K562 (cell line): ENCODE data around the gene SLC11A1. TPM values are rescaled to one million over a fixed set of nuclear protein-coding genes. Genes with fewer than 3 reads are reported as not detected.

ENCODE experiments used
- BRD9 ChIP-seq: fragments of 450-650 bp; IDR thresholded peaks from 2 replicates; pipeline ENCODE4 v1.6.1; 2018; ENCODE audit warnings: low read depth; ENCODE audit not compliant: partially characterized antibody
- CBFA2T2 ChIP-seq: fragments of 450-650 bp; conservative IDR thresholded peaks from 2 replicates; pipeline ENCODE4 v1.6.1; 2017; ENCODE audit warnings: mild to moderate bottlenecking
- CBX1 ChIP-seq: sonication (generic); IDR thresholded peaks from 2 replicates; pipeline ENCODE4 v1.6.1; 2016; ENCODE audit warnings: antibody characterized with exemption, low read depth, mild to moderate bottlenecking
- CCAR2 ChIP-seq: fragments of 200-400 bp; formaldehyde crosslinking; IDR thresholded peaks from 2 replicates; pipeline ENCODE4 v1.6.1; 2017; ENCODE audit warnings: mild to moderate bottlenecking, low read depth, low read length
- CEBPB ChIP-seq: fragments of 450-650 bp; IDR thresholded peaks from 2 replicates; pipeline ENCODE4 v1.6.1; 2016; ENCODE audit warnings: missing genetic modification characterization, missing compliant biosample characterization
- E2F1 ChIP-seq: sonication (generic); formaldehyde crosslinking; IDR thresholded peaks from 2 replicates; pipeline ENCODE4 v1.8.1; 2023; ENCODE audit warnings: mild to moderate bottlenecking, missing genetic modification reagents, moderate library complexity
- GATA2 ChIP-seq: sonication (generic); formaldehyde crosslinking; IDR thresholded peaks from 2 replicates; pipeline ENCODE4 v1.4.0; 2020; ENCODE audit warnings: mild to moderate bottlenecking, missing genetic modification reagents
- HDAC6 ChIP-seq: IDR thresholded peaks from 2 replicates; pipeline ENCODE4 v1.6.1; 2012; ENCODE audit warnings: low read depth, mild to moderate bottlenecking, control low read depth, inconsistent platforms, low read length, moderate library complexity
- HDAC8 ChIP-seq: fragments of 450-650 bp; IDR thresholded peaks from 2 replicates; pipeline ENCODE4 v1.6.1; 2016; ENCODE audit warnings: mild to moderate bottlenecking, missing genetic modification characterization, moderate library complexity, missing compliant biosample characterization
- JUNB ChIP-seq: fragments of 450-650 bp; formaldehyde crosslinking; conservative IDR thresholded peaks from 2 replicates; pipeline ENCODE4 v1.4.0; 2020; ENCODE audit warnings: mild to moderate bottlenecking
- MCM2 ChIP-seq: fragments of 450-650 bp; IDR thresholded peaks from 2 replicates; pipeline ENCODE4 v1.6.1; 2017; ENCODE audit warnings: low read depth, mild to moderate bottlenecking
- MCM7 ChIP-seq, 2 experiments: fragments of 450-650 bp; IDR thresholded peaks; 2 replicates each; pipeline ENCODE4 v1.6.1; 2016 to 2018
- MTA3 ChIP-seq: fragments of 450-650 bp; formaldehyde crosslinking; IDR thresholded peaks from 2 replicates; pipeline ENCODE4 v1.6.1; 2017; ENCODE audit warnings: mild to moderate bottlenecking, borderline replicate concordance
- MYBL2 ChIP-seq, 2 experiments: fragments of 450-650 bp in 1 of 2; sonication (generic) in 1 of 2; formaldehyde crosslinking in 1 of 2; IDR thresholded peaks; 2 replicates each; pipeline versions ENCODE4 v1.6.1 to v1.8.1; 2017 to 2022; ENCODE audit warnings: borderline replicate concordance in 1 of 2, inconsistent platforms in 1 of 2, low read depth in 1 of 2, mild to moderate bottlenecking in 1 of 2, missing genetic modification reagents in 1 of 2, moderate library complexity in 1 of 2
- NFIC ChIP-seq: fragments of 450-650 bp; IDR thresholded peaks from 2 replicates; pipeline ENCODE4 v1.6.1; 2017; ENCODE audit warnings: mild to moderate bottlenecking, inconsistent platforms
- NRF1 ChIP-seq, 2 experiments: fragments of 450-650 bp; IDR thresholded peaks in 1 of 2; conservative IDR thresholded peaks in 1 of 2; 2 replicates each; pipeline ENCODE4 v1.6.1; 2014; ENCODE audit warnings: mild to moderate bottlenecking in 2 of 2
- POLR3A ChIP-seq: IDR thresholded peaks from 2 replicates; pipeline ENCODE4 v1.6.1; 2011; ENCODE audit warnings: borderline replicate concordance, mild to moderate bottlenecking, moderate library complexity; ENCODE audit not compliant: insufficient read length, insufficient read depth; ENCODE audit errors: extremely low read depth
- RBM15 ChIP-seq: fragments of 200-400 bp; formaldehyde crosslinking; IDR thresholded peaks from 2 replicates; pipeline ENCODE4 v1.6.1; 2018; ENCODE audit warnings: mild to moderate bottlenecking, low read length, moderate library complexity; ENCODE audit not compliant: insufficient read depth
- RBM25 ChIP-seq: fragments of 200-400 bp; formaldehyde crosslinking; IDR thresholded peaks from 2 replicates; pipeline ENCODE4 v1.6.1; 2018; ENCODE audit warnings: low read length, low read depth, moderate library complexity; ENCODE audit not compliant: severe bottlenecking
- RBM34 ChIP-seq: fragments of 200-400 bp; formaldehyde crosslinking; IDR thresholded peaks from 2 replicates; pipeline ENCODE4 v1.6.1; 2018; ENCODE audit warnings: low read length, borderline replicate concordance; ENCODE audit not compliant: insufficient read depth
- SETDB1 ChIP-seq: IDR thresholded peaks from one replicate; pipeline ENCODE4 v1.6.1; 2012; ENCODE audit warnings: low read length, control low read depth, inconsistent platforms
- SNRNP70 ChIP-seq: fragments of 200-400 bp; formaldehyde crosslinking; optimal IDR thresholded peaks from 2 replicates; pipeline ENCODE3; 2017; ENCODE audit warnings: low read depth, low read length
- STAT5B ChIP-seq: fragments of 250-450 bp; sonication (Bioruptor Pico); IDR thresholded peaks from 2 replicates; pipeline ENCODE4 v1.8.0; 2021; ENCODE audit warnings: mild to moderate bottlenecking, inconsistent platforms
- TAL1 ChIP-seq: fragments of 450-650 bp; IDR thresholded peaks from 2 replicates; pipeline ENCODE4 v1.6.1; 2016; ENCODE audit warnings: mild to moderate bottlenecking
- TCF7 ChIP-seq: sonication (generic); IDR thresholded peaks from 2 replicates; pipeline ENCODE4 v1.6.1; 2016; ENCODE audit warnings: antibody characterized with exemption, borderline replicate concordance
- ZBTB33 ChIP-seq: sonication (generic); formaldehyde crosslinking; IDR thresholded peaks from 2 replicates; pipeline ENCODE4 v1.8.1; 2023; ENCODE audit warnings: mild to moderate bottlenecking, missing genetic modification reagents
- ZC3H8 ChIP-seq: fragments of 450-650 bp; IDR thresholded peaks from 2 replicates; pipeline ENCODE4 v1.6.1; 2017
- ZNF354B ChIP-seq: fragments of 250-450 bp; sonication (Bioruptor Pico); IDR thresholded peaks from 2 replicates; pipeline ENCODE4 v1.4.0; 2020
- ZNF384 ChIP-seq: IDR thresholded peaks from 2 replicates; pipeline ENCODE4 v1.6.1; 2012; ENCODE audit warnings: low read depth, low read length, improper control_type of control experiment
- polyA plus RNA-seq, 8 experiments: library from polyadenylated mRNA; depleted of rRNA in 4 of 8; stranded (reverse) in 5 of 8; unstranded in 3 of 8; fragments of >200 nt; fragmentation: Nextera tagmentation in 2 of 8; fragmentation: Illumina TruSeq in 1 of 8; extraction: Ambion mirVana in 2 of 8; extraction: Trizol in 1 of 8; gene quantifications; 2 replicates each; pipeline versions ENCODE4 v1.2.1 to v1.2.3, GENCODE V29; 2011 to 2014; ENCODE audit warnings: inconsistent platforms in 1 of 8, missing spikeins in 1 of 8
- total RNA-seq, 7 experiments: library from RNA; depleted of rRNA in 6 of 7; stranded (reverse); fragments of >200 nt in 6 of 7; fragmentation: Illumina TruSeq in 2 of 7; extraction: Trizol in 2 of 7; gene quantifications; 2 replicates each; pipeline versions ENCODE4 v1.2.1 to v1.2.3, GENCODE V29; 2011 to 2021; ENCODE audit warnings: low replicate concordance in 1 of 7

The SLC11A1 gene
- total and polyA plus RNA-seq, 9 of the 15 experiments (the other 6 are each of a cell fraction or from before 2014, with no cell fraction given) = 0.35 to 1.6 (median 0.65) TPM

- peak; percentile 90 for TF ChIP-seq ZNF384
- no peak for TF ChIP-seq JUNB (CRISPR knock-in tag)
- no peak for TF ChIP-seq STAT5B (CRISPR knock-in tag)
- TF ChIP-seq POLR3A = no peak
- TF ChIP-seq RBM15 = no peak
- TF ChIP-seq HDAC6 = no peak
- TF ChIP-seq MYBL2 (IDR thresholded peaks at IDR 0.05; ENCODE audit: low read depth) = no peak
- no peak for TF ChIP-seq MYBL2 (CRISPR knock-in tag; IDR thresholded peaks at IDR 0.05; ENCODE audit: borderline replicate concordance)
- TF ChIP-seq RBM25 = peak; percentile 38
- no peak for TF ChIP-seq RBM34
- no peak for TF ChIP-seq CCAR2
- no peak for TF ChIP-seq ZC3H8
- peak; percentile 43 for TF ChIP-seq GATA2
- TF ChIP-seq MCM7 (IDR thresholded peaks at IDR 0.05) = no peak
- no peak for TF ChIP-seq MCM2
- TF ChIP-seq ZBTB33 (CRISPR knock-in tag) = 0 out of 2 replicates have a peak, but pooled peaks have one; percentile 18
- no peak for TF ChIP-seq NRF1 (conservative IDR thresholded peaks at IDR 0.05 in 1 of 2, IDR thresholded peaks at IDR 0.05 in 1 of 2)
- TF ChIP-seq TAL1 = peak; percentile 5; the same call in 1 of the 2 replicates
- TF ChIP-seq ZNF354B (CRISPR knock-in tag) = no peak
- TF ChIP-seq E2F1 (CRISPR knock-in tag) = no peak
- 0 out of 2 replicates have a peak, but pooled peaks have one; percentile 9 for TF ChIP-seq TCF7
- peak; percentile 45; the same call in 1 of the 2 replicates for TF ChIP-seq CEBPB (tag)
- peak; percentile 45; the same call in 1 of the 2 replicates for TF ChIP-seq NFIC
- no peak for TF ChIP-seq SETDB1
- peak; percentile 19 for TF ChIP-seq BRD9
- peak; percentile 80 for TF ChIP-seq SNRNP70
- TF ChIP-seq CBFA2T2 = peak; percentile 22; the same call in 1 of the 2 replicates
- TF ChIP-seq CBX1 = no peak
- TF ChIP-seq HDAC8 (tag) = no peak
- 0 out of 2 replicates have a peak, but pooled peaks have one; percentile 1 for TF ChIP-seq MTA3
These were observed 25.0 kb downstream of the SLC11A1 start (continued) for GRCh38 chr2:218406949-218407618.
